GM12878 (cell line): ENCODE results near the gene EML3. TPM values are rescaled to one million over a fixed set of nuclear protein-coding genes. Genes with fewer than 3 reads are reported as not detected.

Experiments used
- ATAC-seq: fragments of 200-7000 bp; cut with Tn5 transposase; 3 replicates; pipeline ENCODE4 v1.9.1; 2020; ENCODE audit warnings: mild to moderate bottlenecking, moderate library complexity
- BruUV-seq: library from RNA; stranded (reverse); fragments of 400-500 nt; replicated peaks from 2 replicates; lab custom pipeline; 2021; lab: Mats Ljungman, UMichigan
- CTCF ChIA-PET: fragments of 300-600 bp; sonication (Branson Sonifier 250); formaldehyde crosslinking; extraction: SDS; loops from one replicate; lab custom pipeline; 2021; ENCODE audit warnings: inconsistent platforms; lab: Yijun Ruan, JAX
- POLR2A ChIA-PET: fragments of 350-600 bp; formaldehyde crosslinking; extraction: SDS; loops from one replicate; lab custom pipeline; 2021; ENCODE audit warnings: inconsistent platforms; lab: Charles Lee
- RAD21 ChIA-PET: fragments of 300-600 bp; sonication (Branson Sonifier 250); formaldehyde crosslinking; loops from one replicate; lab custom pipeline; 2023; ENCODE audit warnings: antibody characterized with exemption; ENCODE audit not compliant: unreplicated experiment; lab: Charles Lee
- SMC1A ChIA-PET: fragments of 300-600 bp; sonication (Branson Sonifier 250); formaldehyde crosslinking; loops from one replicate; lab custom pipeline; 2023; ENCODE audit not compliant: unreplicated experiment, uncharacterized antibody; lab: Charles Lee
- DNase-seq: peaks from one replicate; pipeline ENCODE4 v3.0.0-alpha.2; 2011; ENCODE audit warnings: low read depth, low spot score
- FAIRE-seq: peaks from 3 replicates; lab custom pipeline; 2011; peaks lifted over from hg19 to GRCh38; lab: Jason Lieb, UNC
- H2AFZ ChIP-seq: 2 replicates; pipeline ENCODE4 v1.6.0; 2011; ENCODE audit warnings: low read depth, low read length, control low read depth; ENCODE audit not compliant: control insufficient read depth
- H3K27ac ChIP-seq: 2 replicates; pipeline ENCODE4 v1.5.1; 2011; ENCODE audit warnings: control low read depth; ENCODE audit not compliant: control insufficient read depth, insufficient read depth
- H3K27me3 ChIP-seq, 2 experiments: replicated peaks in 1 of 2; 2 replicates each; pipeline versions ENCODE4 v1.6.0 to v1.6.1; 2011; ENCODE audit warnings: low read length in 1 of 2; ENCODE audit not compliant: control insufficient read depth in 2 of 2, insufficient read depth in 2 of 2
- H3K36me3 ChIP-seq, 2 experiments: 2 replicates each; pipeline ENCODE4 v1.5.1; 2011; ENCODE audit warnings: low read length in 1 of 2; ENCODE audit not compliant: control insufficient read depth in 2 of 2, insufficient read depth in 2 of 2
- H3K4me1 ChIP-seq: 2 replicates; pipeline ENCODE4 v1.6.1; 2011; ENCODE audit warnings: mild to moderate bottlenecking, low read length, moderate library complexity, mixed read lengths; ENCODE audit not compliant: control insufficient read depth, insufficient read depth
- H3K4me2 ChIP-seq: 2 replicates; pipeline ENCODE4 v1.6.0; 2011; ENCODE audit warnings: control low read depth; ENCODE audit not compliant: control insufficient read depth, insufficient read depth
- H3K4me3 ChIP-seq: fragments of 200-600 bp; sonication (generic); 2 replicates; pipeline ENCODE4 v1.5.1; 2016
- H3K79me2 ChIP-seq: 2 replicates; pipeline ENCODE4 v1.6.0; 2011; ENCODE audit warnings: low read length; ENCODE audit not compliant: control insufficient read depth, insufficient read depth
- H3K9ac ChIP-seq: 2 replicates; pipeline ENCODE4 v1.8.0; 2011; ENCODE audit warnings: low read length, control low read depth, mixed read lengths; ENCODE audit not compliant: control insufficient read depth, insufficient read depth
- H3K9me3 ChIP-seq: replicated peaks from 3 replicates; pipeline ENCODE4 v1.5.1; 2011; ENCODE audit warnings: mild to moderate bottlenecking, low read length; ENCODE audit not compliant: control insufficient read depth, insufficient read depth
- H4K20me1 ChIP-seq: 2 replicates; pipeline ENCODE4 v1.6.0; 2011; ENCODE audit not compliant: control insufficient read depth, insufficient read depth
- HCFC1 ChIP-seq: fragments of 150-350 bp; IDR thresholded peaks from 2 replicates; pipeline ENCODE4 v1.6.1; 2014; ENCODE audit warnings: low read length
- HDGF ChIP-seq: fragments of 450-650 bp; IDR thresholded peaks from 2 replicates; pipeline ENCODE4 v1.6.1; 2016; ENCODE audit warnings: antibody characterized with exemption
- IKZF1 ChIP-seq: fragments of 450-650 bp; conservative IDR thresholded peaks from 2 replicates; pipeline ENCODE4 v1.6.1; 2017; ENCODE audit warnings: antibody characterized with exemption, mild to moderate bottlenecking
- JUND ChIP-seq: IDR thresholded peaks from 2 replicates; pipeline ENCODE4 v1.6.1; 2012; ENCODE audit warnings: low read depth, mild to moderate bottlenecking, low read length, improper control_type of control experiment, moderate library complexity
- MTA2 ChIP-seq: fragments of 450-650 bp; IDR thresholded peaks from 2 replicates; pipeline ENCODE4 v1.6.1; 2016; ENCODE audit warnings: low read depth, mild to moderate bottlenecking, moderate library complexity
- NBN ChIP-seq: fragments of 450-650 bp; IDR thresholded peaks from 2 replicates; pipeline ENCODE4 v1.6.1; 2016
- NFYB ChIP-seq: IDR thresholded peaks from 2 replicates; pipeline ENCODE4 v1.6.1; 2011; ENCODE audit warnings: low read depth, mild to moderate bottlenecking, low read length, improper control_type of control experiment, moderate library complexity; ENCODE audit not compliant: insufficient read depth
- NR2F1 ChIP-seq: fragments of 450-650 bp; conservative IDR thresholded peaks from 2 replicates; pipeline ENCODE4 v1.6.1; 2017; ENCODE audit warnings: mild to moderate bottlenecking
- PML ChIP-seq: IDR thresholded peaks from 2 replicates; pipeline ENCODE4 v1.6.1; 2012; ENCODE audit warnings: low read length, inconsistent platforms
- POLR2AphosphoS5 ChIP-seq: IDR thresholded peaks from 2 replicates; pipeline ENCODE4 v1.6.1; 2011; ENCODE audit warnings: mild to moderate bottlenecking, low read length, inconsistent platforms
- RAD51 ChIP-seq: fragments of 450-650 bp; IDR thresholded peaks from 2 replicates; pipeline ENCODE4 v1.6.1; 2016; ENCODE audit warnings: moderate library complexity, mild to moderate bottlenecking, inconsistent platforms
- RB1 ChIP-seq: fragments of 450-650 bp; formaldehyde crosslinking; IDR thresholded peaks from 2 replicates; pipeline ENCODE4 v1.6.1; 2017; ENCODE audit warnings: mild to moderate bottlenecking, borderline replicate concordance
- RBBP5 ChIP-seq: fragments of 200-600 bp; sonication (generic); conservative IDR thresholded peaks from 2 replicates; pipeline ENCODE4 v1.6.1; 2016
- RUNX3 ChIP-seq: IDR thresholded peaks from 2 replicates; pipeline ENCODE4 v1.6.1; 2012; ENCODE audit warnings: low read length, inconsistent platforms
- SIN3A ChIP-seq: IDR thresholded peaks from 2 replicates; pipeline ENCODE4 v1.6.1; 2012; ENCODE audit warnings: low read depth, low read length, improper control_type of control experiment
- SKIL ChIP-seq: fragments of 450-650 bp; IDR thresholded peaks from 2 replicates; pipeline ENCODE4 v1.6.1; 2017; ENCODE audit warnings: mild to moderate bottlenecking, low read depth, inconsistent platforms; ENCODE audit not compliant: poor library complexity, severe bottlenecking
- SP1 ChIP-seq: IDR thresholded peaks from one replicate; pipeline ENCODE4 v1.6.1; 2011; ENCODE audit warnings: low read depth, low read length
- SPI1 ChIP-seq: IDR thresholded peaks from 2 replicates; pipeline ENCODE4 v1.6.1; 2011; ENCODE audit warnings: low read depth, mild to moderate bottlenecking, low read length, moderate library complexity, borderline replicate concordance; ENCODE audit not compliant: insufficient read depth
- STAT1 ChIP-seq: fragments of 450-650 bp; conservative IDR thresholded peaks from 2 replicates; pipeline ENCODE4 v1.6.1; 2014; ENCODE audit warnings: antibody characterized with exemption, mild to moderate bottlenecking
- TBL1XR1 ChIP-seq: IDR thresholded peaks from 2 replicates; pipeline ENCODE4 v1.6.1; 2012; ENCODE audit warnings: low read depth, low read length, improper control_type of control experiment
- TCF12 ChIP-seq: IDR thresholded peaks from 2 replicates; pipeline ENCODE4 v1.6.1; 2011; ENCODE audit warnings: low read depth, mild to moderate bottlenecking, low read length
- WGBS: methylation state at CpG from one replicate; pipeline ENCODE4 v1.1.6; 2016; ENCODE audit warnings: low lambda C conversion rate; ENCODE audit not compliant: insufficient replicate concordance, insufficient coverage; ENCODE audit errors: missing lambda C conversion rate; 5-methylcytosine and 5-hydroxymethylcytosine counted together
- in situ Hi-C: fragments of 300-500 bp; cut with MboI; formaldehyde crosslinking; loops from 9 replicates; pipeline ENCODE4 v1.14.3; 2018; ENCODE audit warnings: mixed read lengths
- intact Hi-C: fragments of 100-400 bp; cut with micrococcal nuclease; formaldehyde crosslinking; loops from one replicate; pipeline ENCODE4 v1.14.2; 2022; ENCODE audit not compliant: unreplicated experiment
- polyA plus RNA-seq, 11 experiments: library from polyadenylated mRNA; depleted of rRNA in 4 of 11; unstranded in 6 of 11; stranded (reverse) in 5 of 11; fragments of >200 nt; fragmentation: Nextera tagmentation in 4 of 11; fragmentation: Illumina TruSeq in 1 of 11; extraction: Ambion mirVana in 4 of 11; extraction: Trizol in 1 of 11; gene quantifications; 1 replicate in 1 of 11; 2 replicates in 10 of 11; pipeline versions ENCODE4 v1.2.1 to v1.2.3, GENCODE V29; 2011 to 2016; ENCODE audit warnings: inconsistent platforms in 2 of 11, missing spikeins in 2 of 11, low read depth in 1 of 11
- total RNA-seq, 4 experiments: library from RNA; depleted of rRNA in 3 of 4; stranded (reverse); fragments of >200 nt in 3 of 4; fragmentation: Illumina TruSeq in 1 of 4; extraction: Trizol in 1 of 4; gene quantifications; 2 replicates each; pipeline versions ENCODE4 v1.2.1 to v1.2.3, GENCODE V29; 2013 to 2021
- TF ChIP-seq, protein P1 (sequence below): fragments of 450-650 bp; IDR thresholded peaks from 2 replicates; pipeline ENCODE4 v1.6.1; 2016; ENCODE audit warnings: mild to moderate bottlenecking

The EML3 gene
- total and polyA plus RNA-seq, 10 of the 15 experiments (the other 5 are each of a cell fraction or from before 2014, with no cell fraction given): 0.58 to 82.5 (median 24.8) TPM

GRCh38 chr11:62599069-62599696 is 13.4 kb downstream of the EML3 start:
- ChIA-PET SMC1A (interaction anchor here (0.7 to 3.1 kb wide), 12 partner anchors 7 to 109 kb away, joined by 3 to 30 read pairs (median 4); partner anchors contain the start of genes C11orf98 and TUT1), CTCF (interaction anchor here (0.6 to 2.0 kb wide), 9 partner anchors 18 to 95 kb away, joined by 3 to 7 read pairs (median 3); partner anchors contain the start of genes C11orf98, CSKMT, EEF1G and LBHD1), RAD21 (interaction anchor here (0.6 to 3.9 kb wide), 9 partner anchors 7 to 174 kb away, joined by 3 to 36 read pairs (median 4); partner anchors contain the start of genes B3GAT3, C11orf98, CSKMT and EEF1G), POLR2A (interaction anchor here (0.5 to 1.6 kb wide), 16 partner anchors 12 to 258 kb away, joined by 3 to 12 read pairs (median 4); partner anchors contain the start of genes C11orf98, CSKMT, EEF1G and GANAB)
- Histone ChIP-seq H3K9me3 (no peaks in the 10 kb centered on the region), H3K4me1 (peaks cover 19% of the 10 kb centered on the region), H2AFZ (no peak overlapping the region), H4K20me1 (no peaks in the 10 kb centered on the region; the same call in 1 of the 2 replicates), H3K27ac (peak overlapping the region; percentile 97), H3K4me3 (peak overlapping the region; percentile 91), H3K27me3 (no peaks in the 10 kb centered on the region), H3K4me2 (peak overlapping the region; percentile 99), H3K9ac (peak overlapping the region; percentile 99), H3K36me3 (peaks cover 27 to 47% of the 10 kb centered on the region in 2 experiments), H3K79me2 (peaks cover 40% of the 10 kb centered on the region)
- intact Hi-C loops: loop anchor here (1.0 to 10.0 kb wide), 2 partner anchors 8 to 236 kb away; partner anchors contain the start of genes STX5, TEX54, TUT1 and WDR74
- in situ Hi-C loops: no loop called here
- no TSS peak for BruUV-seq
- peak; percentile 99 for FAIRE-seq
- ATAC-seq: peak; percentile 80
- 2% methylated on average over 7 of the region's 7 CpGs for WGBS
- DNase-seq: peak; percentile 98
- TF ChIP-seq MTA2: peak; percentile 42; the same call in 1 of the 2 replicates
- TF ChIP-seq TCF12: 0 out of 2 replicates have a peak, but pooled peaks have one; percentile 38
- TF ChIP-seq HCFC1: 0 out of 2 replicates have a peak, but pooled peaks have one; percentile 17
- peak; percentile 23 for TF ChIP-seq SKIL
- 0 out of 2 replicates have a peak, but pooled peaks have one; percentile 29 for TF ChIP-seq TBL1XR1
- TF ChIP-seq, protein P1, sequence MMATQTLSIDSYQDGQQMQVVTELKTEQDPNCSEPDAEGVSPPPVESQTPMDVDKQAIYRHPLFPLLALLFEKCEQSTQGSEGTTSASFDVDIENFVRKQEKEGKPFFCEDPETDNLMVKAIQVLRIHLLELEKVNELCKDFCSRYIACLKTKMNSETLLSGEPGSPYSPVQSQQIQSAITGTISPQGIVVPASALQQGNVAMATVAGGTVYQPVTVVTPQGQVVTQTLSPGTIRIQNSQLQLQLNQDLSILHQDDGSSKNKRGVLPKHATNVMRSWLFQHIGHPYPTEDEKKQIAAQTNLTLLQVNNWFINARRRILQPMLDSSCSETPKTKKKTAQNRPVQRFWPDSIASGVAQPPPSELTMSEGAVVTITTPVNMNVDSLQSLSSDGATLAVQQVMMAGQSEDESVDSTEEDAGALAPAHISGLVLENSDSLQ: peak; percentile 38; the same call in 1 of the 2 replicates
- TF ChIP-seq IKZF1: peak; percentile 62; the same call in 1 of the 2 replicates
- no peak for TF ChIP-seq PML
- no peak; the same call in 1 of the 2 replicates for TF ChIP-seq RAD51
- 0 out of 2 replicates have a peak, but pooled peaks have one; percentile 13 for TF ChIP-seq JUND
- peak; percentile 97 for TF ChIP-seq HDGF
- 0 out of 2 replicates have a peak, but pooled peaks have one; percentile 66 for TF ChIP-seq SIN3A
- TF ChIP-seq NBN: peak; percentile 80; the same call in 1 of the 2 replicates
- no peak for TF ChIP-seq RB1
- peak; percentile 87 for TF ChIP-seq POLR2AphosphoS5
- TF ChIP-seq STAT1: no peak
- peak; percentile 86 for TF ChIP-seq SP1
- peak; percentile 71; the same call in 1 of the 2 replicates for TF ChIP-seq RUNX3
- peak; percentile 88 for TF ChIP-seq NFYB
- no peak for TF ChIP-seq RBBP5
- 0 out of 2 replicates have a peak, but pooled peaks have one; percentile 44 for TF ChIP-seq NR2F1
- peak; percentile 19; the same call in 1 of the 2 replicates for TF ChIP-seq SPI1
